C4-2B (cell line): Measurements from ENCODE around the gene VCP.

Experiments
- ZFX ChIP-seq: fragments of 450-650 bp; IDR thresholded peaks from 2 replicates; pipeline ENCODE4 v1.6.1; 2017
- TF ChIP-seq, protein P1 (sequence below): fragments of 450-650 bp; conservative IDR thresholded peaks from 2 replicates; pipeline ENCODE4 v1.5.1; 2017; ENCODE audit warnings: mild to moderate bottlenecking

DNA sequence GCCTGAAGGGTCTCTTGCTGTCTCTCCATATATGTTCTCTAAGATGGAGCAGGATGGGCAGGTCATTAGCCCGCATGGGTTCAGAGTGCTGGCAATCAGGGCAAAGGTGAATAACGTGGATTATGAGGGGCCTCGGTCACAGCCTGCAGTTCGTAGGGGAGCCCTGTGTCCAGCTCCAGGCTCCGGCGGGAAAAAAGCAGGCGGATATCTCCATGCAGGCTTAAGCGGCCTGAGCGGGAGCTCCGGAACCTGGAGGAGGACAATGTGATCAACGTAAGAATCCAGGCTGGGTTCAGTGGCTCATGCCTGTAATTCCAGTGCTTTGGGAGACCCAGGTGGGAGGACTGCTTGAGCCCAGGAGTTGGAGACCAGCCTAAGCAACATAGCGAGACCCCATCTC, 32.7 kb upstream of the VCP start:
- TF ChIP-seq, protein P1, sequence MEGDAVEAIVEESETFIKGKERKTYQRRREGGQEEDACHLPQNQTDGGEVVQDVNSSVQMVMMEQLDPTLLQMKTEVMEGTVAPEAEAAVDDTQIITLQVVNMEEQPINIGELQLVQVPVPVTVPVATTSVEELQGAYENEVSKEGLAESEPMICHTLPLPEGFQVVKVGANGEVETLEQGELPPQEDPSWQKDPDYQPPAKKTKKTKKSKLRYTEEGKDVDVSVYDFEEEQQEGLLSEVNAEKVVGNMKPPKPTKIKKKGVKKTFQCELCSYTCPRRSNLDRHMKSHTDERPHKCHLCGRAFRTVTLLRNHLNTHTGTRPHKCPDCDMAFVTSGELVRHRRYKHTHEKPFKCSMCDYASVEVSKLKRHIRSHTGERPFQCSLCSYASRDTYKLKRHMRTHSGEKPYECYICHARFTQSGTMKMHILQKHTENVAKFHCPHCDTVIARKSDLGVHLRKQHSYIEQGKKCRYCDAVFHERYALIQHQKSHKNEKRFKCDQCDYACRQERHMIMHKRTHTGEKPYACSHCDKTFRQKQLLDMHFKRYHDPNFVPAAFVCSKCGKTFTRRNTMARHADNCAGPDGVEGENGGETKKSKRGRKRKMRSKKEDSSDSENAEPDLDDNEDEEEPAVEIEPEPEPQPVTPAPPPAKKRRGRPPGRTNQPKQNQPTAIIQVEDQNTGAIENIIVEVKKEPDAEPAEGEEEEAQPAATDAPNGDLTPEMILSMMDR = no peak
- TF ChIP-seq ZFX = no peak
